Fibroblast of pulmonary artery (primary cell): ENCODE measurements around the gene FARP2.

Experiments used
- DNase-seq: peaks from one replicate; pipeline ENCODE4 v3.0.0-alpha.2; 2010; ENCODE audit warnings: low read depth
- H3K4me3 ChIP-seq: replicated peaks from 2 replicates; pipeline ENCODE4 v1.5.1; 2011; ENCODE audit warnings: low read depth, mild to moderate bottlenecking, control low read depth, low read length, moderate library complexity
- CTCF ChIP-seq: IDR thresholded peaks from 2 replicates; pipeline ENCODE4 v1.5.1; 2011; ENCODE audit warnings: mild to moderate bottlenecking, control low read depth, low read length, inconsistent platforms; ENCODE audit errors: missing control alignments

FARP2 gene

DNA sequence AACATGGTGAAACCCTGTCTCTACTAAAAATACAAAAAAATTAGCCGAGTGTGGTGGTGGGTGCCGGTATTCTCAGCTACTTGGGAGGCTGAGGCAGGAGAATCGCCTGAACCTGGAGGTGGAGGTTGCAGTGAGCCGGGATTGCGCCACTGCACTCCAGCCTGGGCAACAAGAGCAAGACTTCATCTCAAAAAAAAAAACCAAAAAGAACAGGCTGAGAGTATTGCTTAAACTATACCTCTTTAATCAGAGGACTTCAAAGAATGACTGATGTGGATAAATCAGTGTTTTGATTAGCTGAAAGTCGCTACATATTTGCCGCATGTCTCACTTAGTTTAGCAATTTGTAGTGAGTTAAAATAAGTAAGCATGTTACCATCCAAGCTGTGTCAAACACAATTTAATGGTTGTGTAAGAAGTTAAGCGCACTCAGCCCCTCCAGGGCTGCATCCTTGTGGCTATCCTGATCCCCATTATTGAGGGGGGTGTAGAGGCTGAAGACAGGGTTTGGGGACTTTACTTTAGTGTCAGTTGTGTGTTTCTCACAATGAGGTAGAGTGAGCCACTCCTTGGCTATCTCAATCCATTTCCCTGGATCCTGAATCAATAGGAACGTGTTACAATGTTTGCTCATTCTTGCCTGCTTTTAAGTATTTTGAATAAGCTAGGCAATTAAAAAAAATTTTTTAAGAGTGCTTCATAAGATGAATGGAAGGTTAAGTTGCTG is 11.0 kb upstream of the FARP2 start:
- no peak overlapping the region for H3K4me3 ChIP-seq
- no peak for TF ChIP-seq CTCF
- DNase-seq = peak; percentile 21

DNA sequence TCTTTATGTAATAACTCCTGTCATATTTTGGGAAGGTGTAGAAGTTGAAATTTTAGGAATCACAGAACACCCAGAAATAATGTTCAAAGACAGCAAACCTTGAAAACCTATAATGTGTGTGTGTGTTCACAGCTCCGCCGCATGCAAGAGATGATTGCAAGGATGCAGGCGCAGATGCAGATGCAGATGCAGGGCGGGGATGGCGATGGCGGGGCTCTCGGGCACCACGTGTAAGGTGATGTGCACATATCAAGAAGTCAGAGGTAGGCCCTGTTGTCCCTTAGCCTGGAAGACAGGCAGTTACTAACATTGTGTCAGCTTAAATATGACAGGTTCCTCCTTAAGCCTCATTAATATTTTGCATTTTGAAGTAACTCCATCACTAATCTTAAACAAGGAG is 6.1 kb upstream of the FARP2 start:
- no peak overlapping the region for H3K4me3 ChIP-seq
- no peak for TF ChIP-seq CTCF
- no peak for DNase-seq

GRCh38 chr2:241350530-241350877 is 5.6 kb upstream of the FARP2 start:
- H3K4me3 ChIP-seq = no peak overlapping the region
- no peak for DNase-seq
- TF ChIP-seq CTCF = no peak

DNA sequence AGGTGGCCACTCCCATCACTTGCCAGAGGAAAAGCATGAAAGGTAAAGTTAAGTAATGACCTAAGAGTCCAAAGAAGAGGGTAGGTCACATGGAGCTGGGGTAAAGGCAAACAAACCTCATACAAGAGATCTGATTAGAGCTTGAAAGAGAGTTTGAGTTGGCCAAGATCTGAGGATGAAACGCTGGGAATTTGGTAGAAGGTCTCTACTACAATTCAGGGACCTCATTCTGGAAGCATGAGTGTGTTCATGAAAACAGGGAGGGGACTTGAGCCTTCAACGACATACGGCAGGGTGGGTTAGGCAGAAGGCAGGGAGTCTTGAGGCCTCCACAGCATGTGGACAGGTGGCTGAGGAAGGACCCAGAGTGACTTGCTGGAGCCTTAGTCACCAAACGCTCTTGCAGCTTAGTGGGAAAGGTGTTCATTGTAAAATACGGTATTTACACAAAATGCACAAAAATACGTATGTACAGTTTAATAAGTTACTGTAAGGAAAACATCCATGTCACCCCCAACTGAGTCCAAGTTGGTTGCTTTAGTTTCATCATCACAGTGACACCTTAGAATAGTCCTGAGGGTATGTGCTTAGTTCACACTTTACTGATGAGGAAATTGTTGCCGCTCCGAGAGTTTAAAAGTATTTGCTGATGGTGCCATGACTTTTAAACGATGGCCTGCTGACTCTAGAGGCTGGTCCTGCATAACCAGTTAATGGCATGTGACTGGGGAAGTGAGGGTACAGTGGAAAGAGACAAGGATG is 5.0 kb upstream of the FARP2 start:
- TF ChIP-seq CTCF = no peak
- DNase-seq = no peak
- no peak overlapping the region for H3K4me3 ChIP-seq

DNA sequence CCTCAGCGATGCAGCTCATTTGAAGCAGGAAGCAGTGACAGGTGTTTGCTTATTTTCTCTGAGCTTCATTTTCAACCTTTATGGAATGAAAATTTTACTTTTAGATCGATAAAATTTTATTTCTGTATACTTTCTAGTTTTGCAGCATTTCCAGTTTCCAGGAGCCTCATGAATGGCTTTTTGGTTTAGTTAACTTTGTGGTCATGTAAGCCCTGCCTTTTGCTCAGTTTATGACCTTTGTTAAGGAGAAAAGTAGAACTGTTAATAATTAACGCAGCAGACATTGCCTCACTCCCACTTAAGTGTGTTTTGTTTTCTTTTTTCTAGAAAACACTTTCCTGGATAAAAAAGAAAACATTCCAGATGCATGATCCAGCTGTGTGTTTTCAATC is 4.4 kb upstream of the FARP2 start:
- no peak for DNase-seq
- TF ChIP-seq CTCF = no peak
- H3K4me3 ChIP-seq = no peak overlapping the region

DNA sequence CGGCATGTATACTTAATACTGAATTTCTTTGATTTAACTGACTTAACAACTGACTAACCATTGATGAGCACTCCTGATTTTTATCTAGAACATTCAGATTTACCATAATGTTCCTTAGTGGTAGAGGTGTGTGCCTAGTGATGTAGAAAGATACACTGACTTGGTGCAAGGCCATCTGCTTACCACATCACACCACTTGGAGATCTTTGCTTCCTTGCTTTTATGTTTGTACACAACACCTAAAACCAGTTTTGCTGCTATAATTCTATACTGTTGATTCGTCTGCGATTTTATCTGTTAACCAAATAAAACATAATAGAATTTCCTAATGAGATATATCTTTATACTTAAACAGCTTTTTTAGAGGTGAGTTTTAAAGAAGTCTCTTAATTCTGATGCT is 3.9 kb upstream of the FARP2 start:
- no peak overlapping the region for H3K4me3 ChIP-seq
- no peak for TF ChIP-seq CTCF
- no peak for DNase-seq
